Spleen (tissue), 7 donors: ENCODE results near the gene KNG1.

Experiments
- POLR2A ChIP-seq, 3 donors: fragments of 450-650 bp; IDR thresholded peaks; one replicate each; pipeline ENCODE4 v1.5.1; 2017; ENCODE audit warnings: antibody characterized with exemption in 3 of 3, mild to moderate bottlenecking in 1 of 3
- TF ChIP-seq, protein P1 (sequence below), 11 experiments: fragments of 200-600 bp in 7 of 11; fragments of 450-650 bp in 4 of 11; sonication (generic) in 4 of 11; IDR thresholded peaks in 8 of 11; conservative IDR thresholded peaks in 3 of 11; 1 replicate in 7 of 11; 2 replicates in 4 of 11; pipeline versions ENCODE4 v1.4.0 to v1.8.0; 2016 to 2021; ENCODE audit warnings: antibody characterized with exemption in 11 of 11, inconsistent platforms in 4 of 11, mild to moderate bottlenecking in 1 of 11
- donor health status: DM: no; HTN: no; CAD: no; lungs with moderate emphysema.
- donor health status: DM: no; HTN: no; CAD: no.
- donor health status: DM: no; HTN: no; CAD: no.

DNA sequence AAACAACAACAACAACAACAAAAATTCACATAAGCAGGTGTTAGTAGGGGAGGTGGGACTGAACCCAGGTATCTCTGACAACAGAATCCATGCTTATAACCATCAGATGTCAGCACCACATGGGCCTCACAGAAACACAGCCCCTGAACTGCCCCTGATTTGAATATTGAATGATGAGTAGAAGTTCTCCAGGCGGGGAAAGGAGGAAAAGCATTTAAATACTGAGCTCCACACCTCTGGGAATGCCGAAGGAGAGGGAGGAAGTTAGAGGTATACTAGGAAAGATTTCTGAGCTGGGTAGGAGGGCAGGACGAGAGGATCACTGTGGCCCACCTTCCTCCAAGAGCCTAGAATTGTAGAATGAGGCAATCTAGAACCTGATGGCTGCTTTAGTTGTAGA, 34.3 kb downstream of the KNG1 start:
- TF ChIP-seq POLR2A (IDR thresholded peaks at IDR 0.05): no peak
- TF ChIP-seq, protein P1, sequence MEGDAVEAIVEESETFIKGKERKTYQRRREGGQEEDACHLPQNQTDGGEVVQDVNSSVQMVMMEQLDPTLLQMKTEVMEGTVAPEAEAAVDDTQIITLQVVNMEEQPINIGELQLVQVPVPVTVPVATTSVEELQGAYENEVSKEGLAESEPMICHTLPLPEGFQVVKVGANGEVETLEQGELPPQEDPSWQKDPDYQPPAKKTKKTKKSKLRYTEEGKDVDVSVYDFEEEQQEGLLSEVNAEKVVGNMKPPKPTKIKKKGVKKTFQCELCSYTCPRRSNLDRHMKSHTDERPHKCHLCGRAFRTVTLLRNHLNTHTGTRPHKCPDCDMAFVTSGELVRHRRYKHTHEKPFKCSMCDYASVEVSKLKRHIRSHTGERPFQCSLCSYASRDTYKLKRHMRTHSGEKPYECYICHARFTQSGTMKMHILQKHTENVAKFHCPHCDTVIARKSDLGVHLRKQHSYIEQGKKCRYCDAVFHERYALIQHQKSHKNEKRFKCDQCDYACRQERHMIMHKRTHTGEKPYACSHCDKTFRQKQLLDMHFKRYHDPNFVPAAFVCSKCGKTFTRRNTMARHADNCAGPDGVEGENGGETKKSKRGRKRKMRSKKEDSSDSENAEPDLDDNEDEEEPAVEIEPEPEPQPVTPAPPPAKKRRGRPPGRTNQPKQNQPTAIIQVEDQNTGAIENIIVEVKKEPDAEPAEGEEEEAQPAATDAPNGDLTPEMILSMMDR (IDR thresholded peaks at IDR 0.05 in 8 of 11, conservative IDR thresholded peaks at IDR 0.05 in 3 of 11): no peak
